ENCODE data around the gene ASB6.
"Not testable (repeated sequence)": the region's sequence is repeated elsewhere in the genome, so short reads cannot be mapped to it uniquely, and the experiment has no call there.

The ASB6 gene

GRCh38 chr9:129608561-129609481 lies 33.1 kb downstream of the ASB6 start:
- DNase-seq (ENCODE audit: low read depth in 2 of 2), result no peak

GRCh38 chr9:129607027-129607387 lies 34.9 kb downstream of the ASB6 start:
- DNase-seq (ENCODE audit: low read depth in 2 of 2), result no peak

- no peak for DNase-seq (ENCODE audit: low read depth in 2 of 2)
These were observed 35.6 kb downstream of the ASB6 start for GRCh38 chr9:129606161-129607026.

GRCh38 chr9:129604766-129605163 lies 37.2 kb downstream of the ASB6 start:
- DNase-seq (ENCODE audit: low read depth in 2 of 2), result no peak

GRCh38 chr9:129604056-129604765 lies 37.7 kb downstream of the ASB6 start:
- no peak for DNase-seq (ENCODE audit: low read depth in 2 of 2)

- no peak for DNase-seq (ENCODE audit: low read depth in 2 of 2)
These were observed 39.1 kb downstream of the ASB6 start for GRCh38 chr9:129602598-129603415.

GRCh38 chr9:129601082-129601674 lies 40.8 kb downstream of the ASB6 start:
- no peak for DNase-seq (ENCODE audit: low read depth in 2 of 2)

GRCh38 chr9:129598089-129598596 lies 43.8 kb downstream of the ASB6 start:
- no peak for DNase-seq (ENCODE audit: low read depth in 2 of 2)

GRCh38 chr9:129597355-129598088 lies 44.4 kb downstream of the ASB6 start:
- no peak for DNase-seq (ENCODE audit: low read depth in 2 of 2)

- no peak for DNase-seq (ENCODE audit: low read depth in 2 of 2)
These were observed 45.2 kb downstream of the ASB6 start for GRCh38 chr9:129596541-129597331.

GRCh38 chr9:129595903-129596540 lies 45.9 kb downstream of the ASB6 start:
- no peak for DNase-seq (ENCODE audit: low read depth in 2 of 2)

GRCh38 chr9:129595311-129595741 lies 46.6 kb downstream of the ASB6 start:
- DNase-seq (ENCODE audit: low read depth in 2 of 2), result no peak

- DNase-seq (ENCODE audit: low read depth in 2 of 2), result no peak
These were observed 47.3 kb downstream of the ASB6 start for GRCh38 chr9:129594632-129595031.

- not testable (repeated sequence) for DNase-seq (ENCODE audit: low read depth in 2 of 2)
These were observed 49.2 kb downstream of the ASB6 start for GRCh38 chr9:129592790-129593189.

GRCh38 chr9:129591916-129592315 lies 50.0 kb downstream of the ASB6 start:
- no peak for DNase-seq (ENCODE audit: low read depth in 2 of 2)

- no peak for DNase-seq (ENCODE audit: low read depth in 2 of 2)
These were observed 51.5 kb downstream of the ASB6 start for GRCh38 chr9:129590466-129590865.

GRCh38 chr9:129587487-129588262 lies 54.3 kb downstream of the ASB6 start:
- no peak for DNase-seq (ENCODE audit: low read depth in 2 of 2)

- no peak for DNase-seq (ENCODE audit: low read depth in 2 of 2)
These were observed 55.3 kb downstream of the ASB6 start for GRCh38 chr9:129586685-129587084.
